Neural cell (in vitro differentiated cells): ENCODE data around the gene RNU7-1. TPM values are rescaled to one million over a fixed set of nuclear protein-coding genes. Genes with fewer than 3 reads are reported as not detected.

Experiments used
- H2AFZ ChIP-seq: fragments of 200-600, 300-800 bp; sonication (generic), shearing (Covaris generic); 2 replicates; pipeline ENCODE4 v1.6.0; 2014; ENCODE audit warnings: low read depth, mild to moderate bottlenecking, antibody characterized with exemption, low read length, moderate library complexity
- H3F3A ChIP-seq: fragments of 200-600 bp; shearing (Covaris generic); 2 replicates; pipeline ENCODE4 v1.6.1; 2016; ENCODE audit warnings: mild to moderate bottlenecking, moderate library complexity, mixed read lengths, antibody characterized with exemption, low read length; ENCODE audit not compliant: insufficient read depth, poor library complexity, severe bottlenecking
- H3K27ac ChIP-seq: fragments of 200-600, 300-800 bp; sonication (generic), shearing (Covaris generic); 2 replicates; pipeline ENCODE4 v1.5.1; 2014; ENCODE audit warnings: mild to moderate bottlenecking, low read length, moderate library complexity
- H3K27me3 ChIP-seq: fragments of 300-800, 200-600 bp; sonication (generic), shearing (Covaris generic); 2 replicates; pipeline ENCODE4 v1.6.0; 2014; ENCODE audit warnings: mild to moderate bottlenecking, low read depth, low read length, moderate library complexity; ENCODE audit not compliant: insufficient read depth
- H3K36me3 ChIP-seq: fragments of 300-800, 200-600 bp; sonication (generic), shearing (Covaris generic); 2 replicates; pipeline ENCODE4 v1.5.1; 2014; ENCODE audit warnings: mild to moderate bottlenecking, antibody characterized with exemption, low read length, moderate library complexity; ENCODE audit not compliant: insufficient read depth
- H3K4me2 ChIP-seq: fragments of 300-800, 200-600 bp; sonication (generic), shearing (Covaris generic); 2 replicates; pipeline ENCODE4 v1.6.0; 2014; ENCODE audit warnings: mild to moderate bottlenecking, low read length
- H3K4me3 ChIP-seq: fragments of 300-800, 200-600 bp; sonication (generic), shearing (Covaris generic); 2 replicates; pipeline ENCODE4 v1.5.1; 2014; ENCODE audit warnings: mild to moderate bottlenecking, low read length, moderate library complexity
- H3K79me2 ChIP-seq: fragments of 200-600 bp; shearing (Covaris generic); replicated peaks from 2 replicates; pipeline ENCODE4 v1.6.0; 2014; ENCODE audit warnings: mild to moderate bottlenecking, low read length, moderate library complexity; ENCODE audit not compliant: insufficient read depth
- H3K9ac ChIP-seq: fragments of 300-800, 200-600 bp; sonication (generic), shearing (Covaris generic); 2 replicates; pipeline ENCODE4 v1.6.1; 2016; ENCODE audit warnings: mild to moderate bottlenecking, low read length, mixed read lengths
- H3K9me2 ChIP-seq: fragments of 200-600 bp; shearing (Covaris generic); 2 replicates; pipeline ENCODE4 v1.6.1; 2016; ENCODE audit warnings: mild to moderate bottlenecking, low read length, mixed read lengths; ENCODE audit not compliant: insufficient read depth
- H3K9me3 ChIP-seq: fragments of 200-600, 300-800 bp; sonication (generic), shearing (Covaris generic); 2 replicates; pipeline ENCODE4 v1.6.1; 2016; ENCODE audit warnings: mild to moderate bottlenecking, mixed run types, low read length, moderate library complexity, mixed read lengths
- H4K20me1 ChIP-seq: fragments of 200-600 bp; shearing (Covaris generic); 2 replicates; pipeline ENCODE4 v1.6.1; 2016; ENCODE audit warnings: mild to moderate bottlenecking, mixed run types; ENCODE audit not compliant: insufficient read depth
- EP300 ChIP-seq: fragments of 450-650 bp; conservative IDR thresholded peaks from 2 replicates; pipeline ENCODE4 v1.6.1; 2014; ENCODE audit warnings: antibody characterized with exemption, mild to moderate bottlenecking, moderate library complexity; ENCODE audit not compliant: poor library complexity, severe bottlenecking
- EZH2 ChIP-seq: fragments of 200-600, 300-800 bp; shearing (Covaris generic), sonication (generic); IDR thresholded peaks from 2 replicates; pipeline ENCODE4 v1.6.1; 2014; ENCODE audit warnings: antibody characterized with exemption, low read length, borderline replicate concordance, mild to moderate bottlenecking; ENCODE audit not compliant: insufficient read depth, poor library complexity, severe bottlenecking
- MXI1 ChIP-seq: fragments of 450-650 bp; conservative IDR thresholded peaks from 2 replicates; pipeline ENCODE4 v1.6.1; 2014; ENCODE audit warnings: antibody characterized with exemption, mild to moderate bottlenecking; ENCODE audit not compliant: poor library complexity, severe bottlenecking
- POLR2AphosphoS5 ChIP-seq: IDR thresholded peaks from 2 replicates; pipeline ENCODE4 v1.6.1; 2012
- RAD21 ChIP-seq: fragments of 450-650 bp; conservative IDR thresholded peaks from 2 replicates; pipeline ENCODE4 v1.6.1; 2014; ENCODE audit warnings: antibody characterized with exemption, mild to moderate bottlenecking, moderate library complexity
- SMC3 ChIP-seq: fragments of 450-650 bp; conservative IDR thresholded peaks from 2 replicates; pipeline ENCODE4 v1.6.1; 2014; ENCODE audit warnings: antibody characterized with exemption, mild to moderate bottlenecking, moderate library complexity; ENCODE audit not compliant: poor library complexity
- TAF1 ChIP-seq: IDR thresholded peaks from 2 replicates; pipeline ENCODE4 v1.6.1; 2012; ENCODE audit warnings: low read depth
- polyA plus RNA-seq: library from polyadenylated mRNA; depleted of rRNA; stranded (reverse); fragments of >200 nt; gene quantifications from 2 replicates; pipeline ENCODE4 v1.2.3, GENCODE V29; 2014
- TF ChIP-seq, protein P1 (sequence below): IDR thresholded peaks from 2 replicates; pipeline ENCODE4 v1.6.1; 2012; ENCODE audit warnings: borderline replicate concordance
- TF ChIP-seq, protein P2 (sequence below): fragments of 450-650 bp; IDR thresholded peaks from 2 replicates; pipeline ENCODE4 v1.5.1; 2014; ENCODE audit warnings: antibody characterized with exemption, mild to moderate bottlenecking, moderate library complexity; ENCODE audit not compliant: poor library complexity, severe bottlenecking

Gene RNU7-1
- polyA plus RNA-seq, 1 donor from 2014 or later: not detected

DNA sequence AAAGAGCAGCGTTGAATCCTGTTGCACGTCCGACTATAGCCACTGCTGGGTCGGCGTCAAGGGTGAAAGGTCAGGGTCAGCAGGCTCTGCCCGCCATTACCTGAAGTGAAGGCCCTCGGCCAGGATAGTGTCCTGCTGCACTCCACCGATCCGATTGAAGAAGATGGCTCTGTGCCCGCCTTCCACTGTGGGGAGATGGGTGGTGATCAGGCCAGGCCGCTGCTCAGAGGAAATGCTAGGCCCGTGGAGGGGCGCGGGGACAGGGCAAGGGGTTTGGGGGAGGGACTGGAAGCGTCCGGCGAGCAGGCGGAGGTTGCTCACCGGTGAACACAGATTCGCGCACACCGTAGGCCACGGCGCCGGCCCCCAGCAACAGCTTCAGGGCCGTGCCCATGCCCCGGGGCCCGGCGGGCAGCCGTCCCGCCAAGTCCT is 26.5 kb downstream of the RNU7-1 start:
- H3K4me2 ChIP-seq: peak overlapping the region; percentile 97
- no peaks in the 10 kb centered on the region for H3K27me3 ChIP-seq
- no peaks in the 10 kb centered on the region for H3K9me3 ChIP-seq
- peak overlapping the region; percentile 76 for H3K27ac ChIP-seq
- H3F3A ChIP-seq: no peaks in the 10 kb centered on the region
- peak overlapping the region; percentile 99 for H3K4me3 ChIP-seq
- peak overlapping the region; percentile 93 for H3K9ac ChIP-seq
- TF ChIP-seq, protein P1, sequence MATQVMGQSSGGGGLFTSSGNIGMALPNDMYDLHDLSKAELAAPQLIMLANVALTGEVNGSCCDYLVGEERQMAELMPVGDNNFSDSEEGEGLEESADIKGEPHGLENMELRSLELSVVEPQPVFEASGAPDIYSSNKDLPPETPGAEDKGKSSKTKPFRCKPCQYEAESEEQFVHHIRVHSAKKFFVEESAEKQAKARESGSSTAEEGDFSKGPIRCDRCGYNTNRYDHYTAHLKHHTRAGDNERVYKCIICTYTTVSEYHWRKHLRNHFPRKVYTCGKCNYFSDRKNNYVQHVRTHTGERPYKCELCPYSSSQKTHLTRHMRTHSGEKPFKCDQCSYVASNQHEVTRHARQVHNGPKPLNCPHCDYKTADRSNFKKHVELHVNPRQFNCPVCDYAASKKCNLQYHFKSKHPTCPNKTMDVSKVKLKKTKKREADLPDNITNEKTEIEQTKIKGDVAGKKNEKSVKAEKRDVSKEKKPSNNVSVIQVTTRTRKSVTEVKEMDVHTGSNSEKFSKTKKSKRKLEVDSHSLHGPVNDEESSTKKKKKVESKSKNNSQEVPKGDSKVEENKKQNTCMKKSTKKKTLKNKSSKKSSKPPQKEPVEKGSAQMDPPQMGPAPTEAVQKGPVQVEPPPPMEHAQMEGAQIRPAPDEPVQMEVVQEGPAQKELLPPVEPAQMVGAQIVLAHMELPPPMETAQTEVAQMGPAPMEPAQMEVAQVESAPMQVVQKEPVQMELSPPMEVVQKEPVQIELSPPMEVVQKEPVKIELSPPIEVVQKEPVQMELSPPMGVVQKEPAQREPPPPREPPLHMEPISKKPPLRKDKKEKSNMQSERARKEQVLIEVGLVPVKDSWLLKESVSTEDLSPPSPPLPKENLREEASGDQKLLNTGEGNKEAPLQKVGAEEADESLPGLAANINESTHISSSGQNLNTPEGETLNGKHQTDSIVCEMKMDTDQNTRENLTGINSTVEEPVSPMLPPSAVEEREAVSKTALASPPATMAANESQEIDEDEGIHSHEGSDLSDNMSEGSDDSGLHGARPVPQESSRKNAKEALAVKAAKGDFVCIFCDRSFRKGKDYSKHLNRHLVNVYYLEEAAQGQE: no peak
- TF ChIP-seq EP300 (no peak), POLR2AphosphoS5 (no peak), MXI1 (no peak), EZH2 (no peak), RAD21 (no peak)
- TF ChIP-seq, protein P2, sequence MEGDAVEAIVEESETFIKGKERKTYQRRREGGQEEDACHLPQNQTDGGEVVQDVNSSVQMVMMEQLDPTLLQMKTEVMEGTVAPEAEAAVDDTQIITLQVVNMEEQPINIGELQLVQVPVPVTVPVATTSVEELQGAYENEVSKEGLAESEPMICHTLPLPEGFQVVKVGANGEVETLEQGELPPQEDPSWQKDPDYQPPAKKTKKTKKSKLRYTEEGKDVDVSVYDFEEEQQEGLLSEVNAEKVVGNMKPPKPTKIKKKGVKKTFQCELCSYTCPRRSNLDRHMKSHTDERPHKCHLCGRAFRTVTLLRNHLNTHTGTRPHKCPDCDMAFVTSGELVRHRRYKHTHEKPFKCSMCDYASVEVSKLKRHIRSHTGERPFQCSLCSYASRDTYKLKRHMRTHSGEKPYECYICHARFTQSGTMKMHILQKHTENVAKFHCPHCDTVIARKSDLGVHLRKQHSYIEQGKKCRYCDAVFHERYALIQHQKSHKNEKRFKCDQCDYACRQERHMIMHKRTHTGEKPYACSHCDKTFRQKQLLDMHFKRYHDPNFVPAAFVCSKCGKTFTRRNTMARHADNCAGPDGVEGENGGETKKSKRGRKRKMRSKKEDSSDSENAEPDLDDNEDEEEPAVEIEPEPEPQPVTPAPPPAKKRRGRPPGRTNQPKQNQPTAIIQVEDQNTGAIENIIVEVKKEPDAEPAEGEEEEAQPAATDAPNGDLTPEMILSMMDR: no peak
- H4K20me1 ChIP-seq: no peaks in the 10 kb centered on the region
- peaks cover 34% of the 10 kb centered on the region for H3K79me2 ChIP-seq
- peak overlapping the region; percentile 77 for H2AFZ ChIP-seq
- H3K9me2 ChIP-seq: no peaks in the 10 kb centered on the region
- no peaks in the 10 kb centered on the region for H3K36me3 ChIP-seq

DNA sequence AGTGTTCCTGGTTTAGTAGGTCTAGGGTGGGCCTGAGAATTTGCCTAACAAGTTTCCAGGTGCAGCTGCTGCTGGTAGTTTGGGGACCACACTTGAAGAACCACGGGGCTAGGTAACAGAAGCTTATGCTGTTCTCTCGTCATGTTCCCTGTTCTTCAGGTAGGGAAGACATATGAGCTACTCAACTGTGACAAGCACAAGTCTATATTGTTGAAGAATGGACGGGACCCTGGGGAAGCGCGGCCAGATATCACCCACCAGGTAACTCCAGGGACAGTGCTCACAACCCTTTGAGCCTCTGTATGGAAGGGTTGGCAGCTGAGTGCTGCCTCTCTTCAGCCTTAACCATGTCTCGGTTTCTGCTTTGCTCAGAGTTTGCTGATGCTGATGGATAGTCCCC is 30.6 kb downstream of the RNU7-1 start:
- Histone ChIP-seq H4K20me1 (no peaks in the 10 kb centered on the region), H3K36me3 (no peaks in the 10 kb centered on the region), H3K27me3 (no peaks in the 10 kb centered on the region), H3K27ac (no peak overlapping the region), H3F3A (no peaks in the 10 kb centered on the region), H3K4me3 (no peak overlapping the region), H3K9me2 (no peaks in the 10 kb centered on the region), H3K9ac (no peak overlapping the region), H3K4me2 (no peak overlapping the region), H3K79me2 (peaks cover 29% of the 10 kb centered on the region), H3K9me3 (no peaks in the 10 kb centered on the region), H2AFZ (no peak overlapping the region)
- no peak for TF ChIP-seq TAF1
- TF ChIP-seq EZH2: no peak
- TF ChIP-seq, protein P1: no peak
- TF ChIP-seq POLR2AphosphoS5: no peak
- no peak for TF ChIP-seq RAD21
- TF ChIP-seq, protein P2: no peak
- TF ChIP-seq SMC3: no peak
- no peak for TF ChIP-seq EP300
- no peak for TF ChIP-seq MXI1
